Subcutaneous abdominal adipose tissue (tissue), 5 donors: ENCODE data around the gene FARP2.
"Not testable (repeated sequence)": the region's sequence is repeated elsewhere in the genome, so short reads cannot be mapped to it uniquely, and the experiment has no call there.

ENCODE experiments used
- H3K27ac ChIP-seq: one replicate; pipeline ENCODE4 v1.7.0; 2013; ENCODE audit warnings: low read depth, mild to moderate bottlenecking, inconsistent platforms, low read length, moderate library complexity
- H3K27me3 ChIP-seq, 5 donors: one replicate each; pipeline ENCODE4 v1.7.0; 2013; ENCODE audit warnings: low read length in 5 of 5, inconsistent platforms in 1 of 5; ENCODE audit not compliant: control insufficient read depth in 5 of 5, insufficient read depth in 4 of 5
- H3K36me3 ChIP-seq, 5 donors: one replicate each; pipeline ENCODE4 v1.7.0; 2013; ENCODE audit warnings: low read length in 5 of 5; ENCODE audit not compliant: control insufficient read depth in 5 of 5, insufficient read depth in 5 of 5
- H3K4me1 ChIP-seq, 5 donors: one replicate each; pipeline ENCODE4 v1.7.0; 2013; ENCODE audit warnings: low read length in 5 of 5, mild to moderate bottlenecking in 3 of 5, moderate library complexity in 1 of 5; ENCODE audit not compliant: control insufficient read depth in 5 of 5, insufficient read depth in 5 of 5
- H3K4me3 ChIP-seq, 5 donors: one replicate each; pipeline ENCODE4 v1.7.0; 2013; ENCODE audit warnings: low read length in 5 of 5, low read depth in 1 of 5
- H3K9ac ChIP-seq, 5 donors: one replicate each; pipeline ENCODE4 v1.7.0; 2013; ENCODE audit warnings: low read length in 5 of 5, mild to moderate bottlenecking in 4 of 5, moderate library complexity in 3 of 5
- H3K9me3 ChIP-seq, 5 donors: one replicate each; pipeline ENCODE4 v1.7.0; 2013; ENCODE audit warnings: low read length in 5 of 5; ENCODE audit not compliant: control insufficient read depth in 5 of 5
- donor health status: healthy.
- donor health status: healthy.
- donor health status: healthy.
- donor health status: healthy.
- donor health status: healthy.

FARP2 gene

GRCh38 chr2:241514986-241515737 lies 159.1 kb downstream of the FARP2 start:
- Histone ChIP-seq H3K4me3 (no peak overlapping the region), H3K4me1 (no peaks in the 10 kb centered on the region), H3K9ac (no peak overlapping the region), H3K27me3 (peaks cover 0 to 4% (median 0%) of the 10 kb centered on the region in 5 donors), H3K36me3 (no peaks in the 10 kb centered on the region), H3K27ac (no peak overlapping the region), H3K9me3 (no peaks in the 10 kb centered on the region)

- no peaks in the 10 kb centered on the region for H3K9me3 ChIP-seq
- H3K9ac ChIP-seq, result no peak overlapping the region
- H3K4me1 ChIP-seq, result no peaks in the 10 kb centered on the region
- H3K4me3 ChIP-seq, result no peak overlapping the region
- no peak overlapping the region for H3K27ac ChIP-seq
- H3K27me3 ChIP-seq, result peaks cover 0 to 8% (median 6%) of the 10 kb centered on the region in 5 donors
- H3K36me3 ChIP-seq, result no peaks in the 10 kb centered on the region
These were observed 160.5 kb downstream of the FARP2 start for GRCh38 chr2:241516520-241516965.

- H3K9ac ChIP-seq, result no peak overlapping the region
- H3K9me3 ChIP-seq, result no peaks in the 10 kb centered on the region
- H3K27ac ChIP-seq, result no peak overlapping the region
- peaks cover 0 to 8% (median 6%) of the 10 kb centered on the region in 5 donors for H3K27me3 ChIP-seq
- no peaks in the 10 kb centered on the region for H3K4me1 ChIP-seq
- H3K36me3 ChIP-seq, result no peaks in the 10 kb centered on the region
- no peak overlapping the region for H3K4me3 ChIP-seq
These were observed 161.2 kb downstream of the FARP2 start for GRCh38 chr2:241517297-241517696.

GRCh38 chr2:241519669-241520068 lies 163.6 kb downstream of the FARP2 start:
- no peak overlapping the region for H3K9ac ChIP-seq
- no peaks in the 10 kb centered on the region for H3K4me1 ChIP-seq
- no peak overlapping the region for H3K27ac ChIP-seq
- peaks cover 0 to 10% (median 6%) of the 10 kb centered on the region in 5 donors for H3K27me3 ChIP-seq
- no peak overlapping the region for H3K4me3 ChIP-seq
- H3K36me3 ChIP-seq, result no peaks in the 10 kb centered on the region
- no peaks in the 10 kb centered on the region for H3K9me3 ChIP-seq

- H3K36me3 ChIP-seq, result no peaks in the 10 kb centered on the region
- H3K27me3 ChIP-seq, result peaks cover 0 to 10% (median 6%) of the 10 kb centered on the region in 5 donors
- no peak overlapping the region for H3K27ac ChIP-seq
- no peaks in the 10 kb centered on the region for H3K9me3 ChIP-seq
- H3K4me1 ChIP-seq, result no peaks in the 10 kb centered on the region
- H3K9ac ChIP-seq, result no peak overlapping the region
- no peak overlapping the region for H3K4me3 ChIP-seq
These were observed 166.4 kb downstream of the FARP2 start for GRCh38 chr2:241522477-241522876.

- not testable (repeated sequence) for H3K4me1 ChIP-seq, H3K9me3 ChIP-seq, H3K27me3 ChIP-seq, H3K36me3 ChIP-seq, H3K27ac ChIP-seq, H3K4me3 ChIP-seq, H3K9ac ChIP-seq
These were observed 170.0 kb downstream of the FARP2 start for GRCh38 chr2:241525818-241526780.

GRCh38 chr2:241530571-241530970 lies 174.5 kb downstream of the FARP2 start:
- Histone ChIP-seq H3K36me3 (no peaks in the 10 kb centered on the region), H3K9me3 (no peaks in the 10 kb centered on the region), H3K27ac (no peak overlapping the region), H3K4me3 (no peak overlapping the region), H3K4me1 (peaks cover 0 to 5% (median 0%) of the 10 kb centered on the region in 5 donors), H3K27me3 (no peaks in the 10 kb centered on the region), H3K9ac (no peak overlapping the region)

- no peaks in the 10 kb centered on the region for H3K27me3 ChIP-seq
- no peaks in the 10 kb centered on the region for H3K9me3 ChIP-seq
- H3K27ac ChIP-seq, result no peak overlapping the region
- H3K4me3 ChIP-seq, result no peak overlapping the region
- no peaks in the 10 kb centered on the region for H3K36me3 ChIP-seq
- H3K4me1 ChIP-seq, result peaks cover 0 to 5% (median 0%) of the 10 kb centered on the region in 5 donors
- no peak overlapping the region for H3K9ac ChIP-seq
These were observed 175.2 kb downstream of the FARP2 start for GRCh38 chr2:241531161-241531722.

- Histone ChIP-seq H3K36me3 (no peaks in the 10 kb centered on the region), H3K9me3 (no peaks in the 10 kb centered on the region), H3K27me3 (no peaks in the 10 kb centered on the region), H3K4me3 (no peak overlapping the region), H3K27ac (no peak overlapping the region), H3K9ac (no peak overlapping the region), H3K4me1 (peaks cover 0 to 5% (median 0%) of the 10 kb centered on the region in 5 donors)
These were observed 176.1 kb downstream of the FARP2 start for GRCh38 chr2:241532168-241532567.
